ENCODE results near the gene CLTA.

DNA sequence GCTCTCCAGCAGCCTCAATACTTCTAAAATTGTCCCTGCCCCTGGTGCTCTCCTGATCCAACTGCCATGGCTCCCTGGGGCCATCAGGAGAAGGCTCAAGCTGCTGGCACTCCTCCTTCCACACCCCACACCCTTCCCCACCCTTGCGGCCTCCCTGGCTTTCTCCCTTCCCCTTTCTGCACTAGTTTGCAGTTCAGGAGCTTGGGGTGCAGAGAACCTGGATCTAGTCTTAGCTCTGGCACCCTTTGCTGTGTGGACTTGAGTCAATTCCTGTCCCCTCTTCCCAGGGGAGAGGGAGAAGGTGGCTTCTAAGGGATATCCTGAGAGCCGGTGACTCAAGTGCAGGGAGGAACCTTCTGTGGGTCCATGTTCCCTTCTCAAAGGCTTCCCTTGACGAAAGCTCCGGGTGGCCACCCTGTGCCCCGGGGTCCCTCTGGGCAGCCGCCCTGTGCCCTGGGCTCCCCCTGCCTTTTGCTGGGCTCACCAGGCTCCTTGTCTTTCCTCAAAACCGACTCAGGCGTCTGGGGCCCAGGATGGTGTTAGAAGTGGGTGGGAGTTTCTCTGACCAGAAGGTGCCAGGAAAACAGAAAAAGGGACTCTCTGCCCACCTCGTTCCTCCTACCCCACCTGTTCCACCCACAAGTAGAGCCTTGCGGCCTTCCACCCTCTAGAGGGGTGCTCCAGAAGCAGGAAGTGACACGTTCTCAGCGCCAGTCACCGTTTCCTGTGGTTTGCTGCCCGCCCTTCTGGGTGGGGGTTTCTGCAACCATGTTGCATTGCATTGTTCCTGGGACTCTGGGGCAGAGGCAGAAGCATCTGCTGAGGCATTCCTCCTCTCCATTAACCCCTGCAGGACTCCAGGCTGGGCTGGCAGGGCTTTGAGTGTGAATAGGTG lies 39.2 kb upstream of the CLTA start:
- TF ChIP-seq ZNF629 (tag by site-specific recombination; IDR thresholded peaks at IDR 0.05) (no peak), SP2 (tag by site-specific recombination; IDR thresholded peaks at IDR 0.05) (no peak), ZBTB21 (tag by site-specific recombination; IDR thresholded peaks at IDR 0.05) (no peak), ZNF670 (tag by site-specific recombination; IDR thresholded peaks at IDR 0.05; ENCODE audit: low read depth) (no peak), ZNF785 (tag by site-specific recombination; IDR thresholded peaks at IDR 0.05) (no peak), SETDB1 (IDR thresholded peaks at IDR 0.05; ENCODE audit: insufficient read length, low read length) (no peak), ZNF626 (tag by site-specific recombination; IDR thresholded peaks at IDR 0.05) (no peak)
- TF ChIP-seq, protein P1, sequence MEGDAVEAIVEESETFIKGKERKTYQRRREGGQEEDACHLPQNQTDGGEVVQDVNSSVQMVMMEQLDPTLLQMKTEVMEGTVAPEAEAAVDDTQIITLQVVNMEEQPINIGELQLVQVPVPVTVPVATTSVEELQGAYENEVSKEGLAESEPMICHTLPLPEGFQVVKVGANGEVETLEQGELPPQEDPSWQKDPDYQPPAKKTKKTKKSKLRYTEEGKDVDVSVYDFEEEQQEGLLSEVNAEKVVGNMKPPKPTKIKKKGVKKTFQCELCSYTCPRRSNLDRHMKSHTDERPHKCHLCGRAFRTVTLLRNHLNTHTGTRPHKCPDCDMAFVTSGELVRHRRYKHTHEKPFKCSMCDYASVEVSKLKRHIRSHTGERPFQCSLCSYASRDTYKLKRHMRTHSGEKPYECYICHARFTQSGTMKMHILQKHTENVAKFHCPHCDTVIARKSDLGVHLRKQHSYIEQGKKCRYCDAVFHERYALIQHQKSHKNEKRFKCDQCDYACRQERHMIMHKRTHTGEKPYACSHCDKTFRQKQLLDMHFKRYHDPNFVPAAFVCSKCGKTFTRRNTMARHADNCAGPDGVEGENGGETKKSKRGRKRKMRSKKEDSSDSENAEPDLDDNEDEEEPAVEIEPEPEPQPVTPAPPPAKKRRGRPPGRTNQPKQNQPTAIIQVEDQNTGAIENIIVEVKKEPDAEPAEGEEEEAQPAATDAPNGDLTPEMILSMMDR (tag by site-specific recombination; IDR thresholded peaks at IDR 0.05), result no peak
- TF ChIP-seq, protein P2, sequence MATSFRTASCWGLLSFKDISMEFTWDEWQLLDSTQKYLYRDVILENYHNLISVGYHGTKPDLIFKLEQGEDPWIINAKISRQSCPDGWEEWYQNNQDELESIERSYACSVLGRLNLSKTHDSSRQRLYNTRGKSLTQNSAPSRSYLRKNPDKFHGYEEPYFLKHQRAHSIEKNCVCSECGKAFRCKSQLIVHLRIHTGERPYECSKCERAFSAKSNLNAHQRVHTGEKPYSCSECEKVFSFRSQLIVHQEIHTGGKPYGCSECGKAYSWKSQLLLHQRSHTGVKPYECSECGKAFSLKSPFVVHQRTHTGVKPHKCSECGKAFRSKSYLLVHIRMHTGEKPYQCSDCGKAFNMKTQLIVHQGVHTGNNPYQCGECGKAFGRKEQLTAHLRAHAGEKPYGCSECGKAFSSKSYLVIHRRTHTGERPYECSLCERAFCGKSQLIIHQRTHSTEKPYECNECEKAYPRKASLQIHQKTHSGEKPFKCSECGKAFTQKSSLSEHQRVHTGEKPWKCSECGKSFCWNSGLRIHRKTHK (tag by site-specific recombination; IDR thresholded peaks at IDR 0.05), result no peak
- TF ChIP-seq, protein P3, sequence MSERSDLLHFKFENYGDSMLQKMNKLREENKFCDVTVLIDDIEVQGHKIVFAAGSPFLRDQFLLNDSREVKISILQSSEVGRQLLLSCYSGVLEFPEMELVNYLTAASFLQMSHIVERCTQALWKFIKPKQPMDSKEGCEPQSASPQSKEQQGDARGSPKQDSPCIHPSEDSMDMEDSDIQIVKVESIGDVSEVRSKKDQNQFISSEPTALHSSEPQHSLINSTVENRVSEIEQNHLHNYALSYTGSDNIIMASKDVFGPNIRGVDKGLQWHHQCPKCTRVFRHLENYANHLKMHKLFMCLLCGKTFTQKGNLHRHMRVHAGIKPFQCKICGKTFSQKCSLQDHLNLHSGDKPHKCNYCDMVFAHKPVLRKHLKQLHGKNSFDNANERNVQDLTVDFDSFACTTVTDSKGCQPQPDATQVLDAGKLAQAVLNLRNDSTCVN (tag by site-specific recombination; optimal IDR thresholded peaks at IDR 0.05), result no peak
- TF ChIP-seq, protein P4, sequence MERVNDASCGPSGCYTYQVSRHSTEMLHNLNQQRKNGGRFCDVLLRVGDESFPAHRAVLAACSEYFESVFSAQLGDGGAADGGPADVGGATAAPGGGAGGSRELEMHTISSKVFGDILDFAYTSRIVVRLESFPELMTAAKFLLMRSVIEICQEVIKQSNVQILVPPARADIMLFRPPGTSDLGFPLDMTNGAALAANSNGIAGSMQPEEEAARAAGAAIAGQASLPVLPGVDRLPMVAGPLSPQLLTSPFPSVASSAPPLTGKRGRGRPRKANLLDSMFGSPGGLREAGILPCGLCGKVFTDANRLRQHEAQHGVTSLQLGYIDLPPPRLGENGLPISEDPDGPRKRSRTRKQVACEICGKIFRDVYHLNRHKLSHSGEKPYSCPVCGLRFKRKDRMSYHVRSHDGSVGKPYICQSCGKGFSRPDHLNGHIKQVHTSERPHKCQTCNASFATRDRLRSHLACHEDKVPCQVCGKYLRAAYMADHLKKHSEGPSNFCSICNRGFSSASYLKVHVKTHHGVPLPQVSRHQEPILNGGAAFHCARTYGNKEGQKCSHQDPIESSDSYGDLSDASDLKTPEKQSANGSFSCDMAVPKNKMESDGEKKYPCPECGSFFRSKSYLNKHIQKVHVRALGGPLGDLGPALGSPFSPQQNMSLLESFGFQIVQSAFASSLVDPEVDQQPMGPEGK (tag by site-specific recombination; IDR thresholded peaks at IDR 0.05), result no peak
- TF ChIP-seq, protein P5, sequence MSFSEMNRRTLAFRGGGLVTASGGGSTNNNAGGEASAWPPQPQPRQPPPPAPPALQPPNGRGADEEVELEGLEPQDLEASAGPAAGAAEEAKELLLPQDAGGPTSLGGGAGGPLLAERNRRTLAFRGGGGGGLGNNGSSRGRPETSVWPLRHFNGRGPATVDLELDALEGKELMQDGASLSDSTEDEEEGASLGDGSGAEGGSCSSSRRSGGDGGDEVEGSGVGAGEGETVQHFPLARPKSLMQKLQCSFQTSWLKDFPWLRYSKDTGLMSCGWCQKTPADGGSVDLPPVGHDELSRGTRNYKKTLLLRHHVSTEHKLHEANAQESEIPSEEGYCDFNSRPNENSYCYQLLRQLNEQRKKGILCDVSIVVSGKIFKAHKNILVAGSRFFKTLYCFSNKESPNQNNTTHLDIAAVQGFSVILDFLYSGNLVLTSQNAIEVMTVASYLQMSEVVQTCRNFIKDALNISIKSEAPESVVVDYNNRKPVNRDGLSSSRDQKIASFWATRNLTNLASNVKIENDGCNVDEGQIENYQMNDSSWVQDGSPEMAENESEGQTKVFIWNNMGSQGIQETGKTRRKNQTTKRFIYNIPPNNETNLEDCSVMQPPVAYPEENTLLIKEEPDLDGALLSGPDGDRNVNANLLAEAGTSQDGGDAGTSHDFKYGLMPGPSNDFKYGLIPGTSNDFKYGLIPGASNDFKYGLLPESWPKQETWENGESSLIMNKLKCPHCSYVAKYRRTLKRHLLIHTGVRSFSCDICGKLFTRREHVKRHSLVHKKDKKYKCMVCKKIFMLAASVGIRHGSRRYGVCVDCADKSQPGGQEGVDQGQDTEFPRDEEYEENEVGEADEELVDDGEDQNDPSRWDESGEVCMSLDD (tag by site-specific recombination; IDR thresholded peaks at IDR 0.05), result no peak
